ENCODE measurements around the gene CPNE8. TPM values are rescaled to one million over a fixed set of nuclear protein-coding genes. Genes with fewer than 3 reads are reported as not detected.

The CPNE8 gene
- total RNA-seq, 3 donors from 2014 or later = 23.4 to 31.5 (median 24.7) TPM

- ATAC-seq = no peak
- TF ChIP-seq CTCF (IDR thresholded peaks at IDR 0.05) = no peak
- DNase-seq = no peak
- intact Hi-C loops (cut with DNase I, micrococcal nuclease) = no loop called here
- no peak overlapping the region for H3K4me3 ChIP-seq
- no peaks in the 10 kb centered on the region for H3K9me3 ChIP-seq
- H3K36me3 ChIP-seq (ENCODE audit: low read depth) = no peaks in the 10 kb centered on the region
- H3K4me1 ChIP-seq (ENCODE audit: low read depth) = peaks cover 47% of the 10 kb centered on the region
These were observed 17.6 kb downstream of the CPNE8 start for GRCh38 chr12:38887770-38888169.

- ATAC-seq (no peak), DNase-seq (no peak)
- intact Hi-C loops (cut with DNase I, micrococcal nuclease) = no loop called here
- H3K4me3 ChIP-seq = no peak overlapping the region
- no peaks in the 10 kb centered on the region for H3K9me3 ChIP-seq
- no peaks in the 10 kb centered on the region for H3K36me3 ChIP-seq (ENCODE audit: low read depth)
- TF ChIP-seq CTCF (IDR thresholded peaks at IDR 0.05) = no peak
- H3K4me1 ChIP-seq (ENCODE audit: low read depth) = peaks cover 38% of the 10 kb centered on the region
These were observed 18.5 kb downstream of the CPNE8 start for GRCh38 chr12:38886931-38887330.

DNA sequence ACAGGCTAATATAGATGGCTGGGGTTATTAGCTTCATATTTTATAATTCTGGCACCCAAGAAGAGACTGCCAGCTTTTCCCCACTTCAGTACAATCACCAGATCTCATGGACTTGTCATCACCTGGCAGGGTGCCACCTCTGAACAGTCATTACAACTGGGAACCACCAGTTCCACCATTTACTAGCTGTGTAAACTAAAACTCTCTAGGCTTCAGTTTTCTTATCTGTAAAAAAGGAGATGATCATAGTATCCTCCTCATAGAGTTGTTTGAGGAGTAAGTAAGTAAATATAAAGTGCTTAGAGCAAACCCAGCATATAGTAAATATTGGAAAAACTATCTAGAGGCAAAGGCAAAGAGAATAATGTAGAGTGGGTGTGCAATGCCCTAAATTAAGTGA, 19.3 kb downstream of the CPNE8 start:
- no peaks in the 10 kb centered on the region for H3K36me3 ChIP-seq (ENCODE audit: low read depth)
- peaks cover 30% of the 10 kb centered on the region for H3K4me1 ChIP-seq (ENCODE audit: low read depth)
- H3K9me3 ChIP-seq = no peaks in the 10 kb centered on the region
- H3K4me3 ChIP-seq = no peak overlapping the region
- intact Hi-C loops (cut with DNase I, micrococcal nuclease) = no loop called here
- DNase-seq (peak; percentile 65 to 91 (median 80)), ATAC-seq (peak; percentile 86)
- TF ChIP-seq CTCF (IDR thresholded peaks at IDR 0.05) = no peak

DNA sequence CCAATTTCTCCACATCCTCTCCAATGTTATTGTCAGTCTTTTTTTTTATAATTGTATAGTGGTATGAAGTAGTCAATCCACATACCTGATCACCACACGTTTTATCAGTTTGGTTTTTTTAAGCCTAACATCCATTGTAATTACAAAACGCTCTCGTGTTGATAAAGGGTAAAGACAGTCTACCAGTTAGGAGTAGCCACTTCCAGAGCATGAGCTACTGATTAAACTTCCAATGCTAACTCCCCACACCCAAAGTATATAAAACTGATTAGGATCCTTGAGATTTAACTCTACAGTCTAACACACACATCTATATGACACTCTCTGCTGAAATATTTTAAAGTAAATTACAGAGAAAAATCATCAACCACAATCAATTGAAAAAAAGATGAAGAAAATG, 20.7 kb downstream of the CPNE8 start:
- no peak for TF ChIP-seq CTCF (IDR thresholded peaks at IDR 0.05)

DNA sequence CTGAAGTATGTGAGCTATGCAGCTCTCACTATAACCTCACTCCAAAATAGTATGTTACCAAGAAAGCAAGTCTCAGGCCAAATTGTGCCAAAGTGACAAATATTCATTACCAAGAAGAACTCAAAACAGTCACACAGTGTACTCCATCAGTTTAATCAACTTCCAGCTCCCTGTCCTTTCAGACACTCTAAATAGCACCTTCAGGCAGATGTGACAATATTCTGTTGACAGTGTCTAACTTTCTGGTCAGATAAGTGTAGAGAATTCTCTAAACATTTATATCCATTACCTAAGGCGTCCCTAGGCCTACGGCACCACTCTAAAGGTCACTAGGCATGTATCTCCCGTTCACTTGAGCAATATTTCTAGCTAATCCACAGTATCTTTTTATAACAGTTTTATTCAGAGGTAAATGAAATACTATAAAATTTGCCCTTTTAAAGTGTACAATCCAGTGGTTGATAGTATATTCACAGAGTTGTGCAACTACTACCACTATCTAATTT, 21.7 kb downstream of the CPNE8 start:
- Histone ChIP-seq H3K4me3 (no peak overlapping the region), H3K36me3 (ENCODE audit: low read depth) (no peaks in the 10 kb centered on the region), H3K9me3 (no peaks in the 10 kb centered on the region), H3K4me1 (ENCODE audit: low read depth) (peaks cover 19% of the 10 kb centered on the region)
- ATAC-seq (no peak), DNase-seq (no peak)
- intact Hi-C loops (cut with DNase I, micrococcal nuclease) = no loop called here
- TF ChIP-seq CTCF (IDR thresholded peaks at IDR 0.05) = no peak

More for the DNA sequence above, 20.7 kb downstream of the CPNE8 start:
- ATAC-seq (peak; percentile 62), DNase-seq (no peak)
- no peak overlapping the region for H3K4me3 ChIP-seq
- no peaks in the 10 kb centered on the region for H3K9me3 ChIP-seq
- H3K4me1 ChIP-seq (ENCODE audit: low read depth) = peaks cover 19% of the 10 kb centered on the region
- intact Hi-C loops (cut with DNase I, micrococcal nuclease) = no loop called here
- no peaks in the 10 kb centered on the region for H3K36me3 ChIP-seq (ENCODE audit: low read depth)

GRCh38 chr12:38880288-38880687, 25.1 kb downstream of the CPNE8 start:
- Histone ChIP-seq H3K36me3 (ENCODE audit: low read depth) (no peaks in the 10 kb centered on the region), H3K4me3 (no peak overlapping the region), H3K4me1 (ENCODE audit: low read depth) (no peaks in the 10 kb centered on the region), H3K9me3 (no peaks in the 10 kb centered on the region)
- no peak for TF ChIP-seq CTCF (IDR thresholded peaks at IDR 0.05)
- no peak for DNase-seq
- intact Hi-C loops (cut with DNase I, micrococcal nuclease) = no loop called here
- ATAC-seq = peak; percentile 47

Measured in mucosa of descending colon (tissue), 3 donors.